H1 (cell line): Measurements from ENCODE around the gene SLFN13. TPM values are rescaled to one million over a fixed set of nuclear protein-coding genes. Genes with fewer than 3 reads are reported as not detected.

Source experiments
- ATF2 ChIP-seq: IDR thresholded peaks from 2 replicates; pipeline ENCODE4 v1.6.1; 2012; ENCODE audit warnings: low read length, inconsistent platforms
- FOSL1 ChIP-seq: IDR thresholded peaks from 2 replicates; pipeline ENCODE4 v1.6.1; 2011; ENCODE audit warnings: mild to moderate bottlenecking, low read depth, low read length, moderate library complexity; ENCODE audit not compliant: insufficient read depth
- GABPA ChIP-seq: IDR thresholded peaks from 2 replicates; pipeline ENCODE4 v1.6.1; 2011; ENCODE audit warnings: mild to moderate bottlenecking, low read length, moderate library complexity, borderline replicate concordance; ENCODE audit not compliant: insufficient read depth
- HDAC6 ChIP-seq: IDR thresholded peaks from one replicate; pipeline ENCODE4 v1.7.1; 2012; ENCODE audit warnings: low read depth, mild to moderate bottlenecking, inconsistent platforms, low read length, moderate library complexity
- KDM4A ChIP-seq: IDR thresholded peaks from one replicate; pipeline ENCODE4 v1.7.1; 2012; ENCODE audit warnings: low read depth, mild to moderate bottlenecking, moderate library complexity, low read length, inconsistent platforms; ENCODE audit not compliant: severe bottlenecking
- MAX ChIP-seq: IDR thresholded peaks from 2 replicates; pipeline ENCODE4 v1.6.1; 2012; ENCODE audit warnings: inconsistent platforms
- TAF1 ChIP-seq: IDR thresholded peaks from 2 replicates; pipeline ENCODE4 v1.6.1; 2011; ENCODE audit warnings: mild to moderate bottlenecking, low read depth, low read length
- TCF12 ChIP-seq: IDR thresholded peaks from 2 replicates; pipeline ENCODE4 v1.6.1; 2011; ENCODE audit warnings: low read depth, mild to moderate bottlenecking, low read length
- polyA plus RNA-seq, 7 experiments: library from polyadenylated mRNA; depleted of rRNA in 3 of 7; stranded (reverse) in 5 of 7; unstranded in 2 of 7; fragments of >200 nt in 5 of 7; fragments of 200-250 nt in 2 of 7; gene quantifications; 1 replicate in 5 of 7; 2 replicates in 1 of 7; 4 replicates in 1 of 7; pipeline versions ENCODE4 v1.2.1 to v1.2.3, GENCODE V29; 2011 to 2013; ENCODE audit warnings: missing spikeins in 2 of 7, mixed read lengths in 2 of 7
- total RNA-seq: library from RNA; stranded (reverse); fragmentation: NEBNext Ultra II Directional; extraction: Animal tissue kit (Norgen Biotek cat#: 25700); gene quantifications from 2 replicates; pipeline ENCODE4 v1.2.1, GENCODE V29; 2021
- TF ChIP-seq, protein P1 (sequence below): fragments of 300-600 bp; sonication (generic); IDR thresholded peaks from 2 replicates; pipeline ENCODE4 v1.7.1; 2012; ENCODE audit warnings: low read length, moderate library complexity, mild to moderate bottlenecking, inconsistent platforms; ENCODE audit not compliant: insufficient replicate concordance

Gene SLFN13
- total and polyA plus RNA-seq, 2 of the 8 experiments (the other 6 are each of a cell fraction or from before 2014, with no cell fraction given) = 15.7 to 27.5 TPM

GRCh38 chr17:35460354-35460851, 11.8 kb upstream of the SLFN13 start (continued):
- TF ChIP-seq, protein P1, sequence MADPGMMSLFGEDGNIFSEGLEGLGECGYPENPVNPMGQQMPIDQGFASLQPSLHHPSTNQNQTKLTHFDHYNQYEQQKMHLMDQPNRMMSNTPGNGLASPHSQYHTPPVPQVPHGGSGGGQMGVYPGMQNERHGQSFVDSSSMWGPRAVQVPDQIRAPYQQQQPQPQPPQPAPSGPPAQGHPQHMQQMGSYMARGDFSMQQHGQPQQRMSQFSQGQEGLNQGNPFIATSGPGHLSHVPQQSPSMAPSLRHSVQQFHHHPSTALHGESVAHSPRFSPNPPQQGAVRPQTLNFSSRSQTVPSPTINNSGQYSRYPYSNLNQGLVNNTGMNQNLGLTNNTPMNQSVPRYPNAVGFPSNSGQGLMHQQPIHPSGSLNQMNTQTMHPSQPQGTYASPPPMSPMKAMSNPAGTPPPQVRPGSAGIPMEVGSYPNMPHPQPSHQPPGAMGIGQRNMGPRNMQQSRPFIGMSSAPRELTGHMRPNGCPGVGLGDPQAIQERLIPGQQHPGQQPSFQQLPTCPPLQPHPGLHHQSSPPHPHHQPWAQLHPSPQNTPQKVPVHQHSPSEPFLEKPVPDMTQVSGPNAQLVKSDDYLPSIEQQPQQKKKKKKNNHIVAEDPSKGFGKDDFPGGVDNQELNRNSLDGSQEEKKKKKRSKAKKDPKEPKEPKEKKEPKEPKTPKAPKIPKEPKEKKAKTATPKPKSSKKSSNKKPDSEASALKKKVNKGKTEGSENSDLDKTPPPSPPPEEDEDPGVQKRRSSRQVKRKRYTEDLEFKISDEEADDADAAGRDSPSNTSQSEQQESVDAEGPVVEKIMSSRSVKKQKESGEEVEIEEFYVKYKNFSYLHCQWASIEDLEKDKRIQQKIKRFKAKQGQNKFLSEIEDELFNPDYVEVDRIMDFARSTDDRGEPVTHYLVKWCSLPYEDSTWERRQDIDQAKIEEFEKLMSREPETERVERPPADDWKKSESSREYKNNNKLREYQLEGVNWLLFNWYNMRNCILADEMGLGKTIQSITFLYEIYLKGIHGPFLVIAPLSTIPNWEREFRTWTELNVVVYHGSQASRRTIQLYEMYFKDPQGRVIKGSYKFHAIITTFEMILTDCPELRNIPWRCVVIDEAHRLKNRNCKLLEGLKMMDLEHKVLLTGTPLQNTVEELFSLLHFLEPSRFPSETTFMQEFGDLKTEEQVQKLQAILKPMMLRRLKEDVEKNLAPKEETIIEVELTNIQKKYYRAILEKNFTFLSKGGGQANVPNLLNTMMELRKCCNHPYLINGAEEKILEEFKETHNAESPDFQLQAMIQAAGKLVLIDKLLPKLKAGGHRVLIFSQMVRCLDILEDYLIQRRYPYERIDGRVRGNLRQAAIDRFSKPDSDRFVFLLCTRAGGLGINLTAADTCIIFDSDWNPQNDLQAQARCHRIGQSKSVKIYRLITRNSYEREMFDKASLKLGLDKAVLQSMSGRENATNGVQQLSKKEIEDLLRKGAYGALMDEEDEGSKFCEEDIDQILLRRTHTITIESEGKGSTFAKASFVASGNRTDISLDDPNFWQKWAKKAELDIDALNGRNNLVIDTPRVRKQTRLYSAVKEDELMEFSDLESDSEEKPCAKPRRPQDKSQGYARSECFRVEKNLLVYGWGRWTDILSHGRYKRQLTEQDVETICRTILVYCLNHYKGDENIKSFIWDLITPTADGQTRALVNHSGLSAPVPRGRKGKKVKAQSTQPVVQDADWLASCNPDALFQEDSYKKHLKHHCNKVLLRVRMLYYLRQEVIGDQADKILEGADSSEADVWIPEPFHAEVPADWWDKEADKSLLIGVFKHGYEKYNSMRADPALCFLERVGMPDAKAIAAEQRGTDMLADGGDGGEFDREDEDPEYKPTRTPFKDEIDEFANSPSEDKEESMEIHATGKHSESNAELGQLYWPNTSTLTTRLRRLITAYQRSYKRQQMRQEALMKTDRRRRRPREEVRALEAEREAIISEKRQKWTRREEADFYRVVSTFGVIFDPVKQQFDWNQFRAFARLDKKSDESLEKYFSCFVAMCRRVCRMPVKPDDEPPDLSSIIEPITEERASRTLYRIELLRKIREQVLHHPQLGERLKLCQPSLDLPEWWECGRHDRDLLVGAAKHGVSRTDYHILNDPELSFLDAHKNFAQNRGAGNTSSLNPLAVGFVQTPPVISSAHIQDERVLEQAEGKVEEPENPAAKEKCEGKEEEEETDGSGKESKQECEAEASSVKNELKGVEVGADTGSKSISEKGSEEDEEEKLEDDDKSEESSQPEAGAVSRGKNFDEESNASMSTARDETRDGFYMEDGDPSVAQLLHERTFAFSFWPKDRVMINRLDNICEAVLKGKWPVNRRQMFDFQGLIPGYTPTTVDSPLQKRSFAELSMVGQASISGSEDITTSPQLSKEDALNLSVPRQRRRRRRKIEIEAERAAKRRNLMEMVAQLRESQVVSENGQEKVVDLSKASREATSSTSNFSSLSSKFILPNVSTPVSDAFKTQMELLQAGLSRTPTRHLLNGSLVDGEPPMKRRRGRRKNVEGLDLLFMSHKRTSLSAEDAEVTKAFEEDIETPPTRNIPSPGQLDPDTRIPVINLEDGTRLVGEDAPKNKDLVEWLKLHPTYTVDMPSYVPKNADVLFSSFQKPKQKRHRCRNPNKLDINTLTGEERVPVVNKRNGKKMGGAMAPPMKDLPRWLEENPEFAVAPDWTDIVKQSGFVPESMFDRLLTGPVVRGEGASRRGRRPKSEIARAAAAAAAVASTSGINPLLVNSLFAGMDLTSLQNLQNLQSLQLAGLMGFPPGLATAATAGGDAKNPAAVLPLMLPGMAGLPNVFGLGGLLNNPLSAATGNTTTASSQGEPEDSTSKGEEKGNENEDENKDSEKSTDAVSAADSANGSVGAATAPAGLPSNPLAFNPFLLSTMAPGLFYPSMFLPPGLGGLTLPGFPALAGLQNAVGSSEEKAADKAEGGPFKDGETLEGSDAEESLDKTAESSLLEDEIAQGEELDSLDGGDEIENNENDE = no peak
- TF ChIP-seq MAX (peak; percentile 65; the same call in 1 of the 2 replicates), FOSL1 (no peak), GABPA (no peak), TCF12 (0 out of 2 replicates have a peak, but pooled peaks have one; percentile 15), HDAC6 (no peak), ATF2 (no peak), TAF1 (peak; percentile 57; the same call in 1 of the 2 replicates), KDM4A (peak; percentile 66)
